Skeletal muscle satellite cell (primary cell): Measurements from ENCODE around the gene TM9SF2.

Experiments
- H3K27me3 ChIP-seq: 2 replicates; pipeline ENCODE4 v1.7.0; 2013; ENCODE audit warnings: low read length; ENCODE audit not compliant: control insufficient read depth, insufficient read depth
- H3K36me3 ChIP-seq: 2 replicates; pipeline ENCODE4 v1.7.0; 2013; ENCODE audit warnings: mild to moderate bottlenecking, control low read depth, low read length; ENCODE audit not compliant: insufficient read depth
- H3K4me1 ChIP-seq: 2 replicates; pipeline ENCODE4 v1.7.0; 2013; ENCODE audit warnings: low read length; ENCODE audit not compliant: control insufficient read depth, insufficient read depth
- H3K4me2 ChIP-seq: 2 replicates; pipeline ENCODE4 v1.7.0; 2013; ENCODE audit warnings: mild to moderate bottlenecking, low read length
- H3K4me3 ChIP-seq: 2 replicates; pipeline ENCODE4 v1.7.0; 2013; ENCODE audit warnings: low read length
- H3K9ac ChIP-seq: 2 replicates; pipeline ENCODE4 v1.7.0; 2013; ENCODE audit warnings: mild to moderate bottlenecking, low read depth, low read length, moderate library complexity
- H3K9me3 ChIP-seq: replicated peaks from 2 replicates; pipeline ENCODE4 v1.7.0; 2013; ENCODE audit warnings: mild to moderate bottlenecking, control low read depth, low read length

Gene TM9SF2

GRCh38 chr13:99545361-99545760 lies 44.1 kb downstream of the TM9SF2 start:
- Histone ChIP-seq H3K36me3 (peaks cover 73% of the 10 kb centered on the region), H3K9ac (no peak overlapping the region), H3K9me3 (no peaks in the 10 kb centered on the region), H3K27me3 (no peaks in the 10 kb centered on the region), H3K4me1 (no peaks in the 10 kb centered on the region), H3K4me2 (no peak overlapping the region), H3K4me3 (no peak overlapping the region)

DNA sequence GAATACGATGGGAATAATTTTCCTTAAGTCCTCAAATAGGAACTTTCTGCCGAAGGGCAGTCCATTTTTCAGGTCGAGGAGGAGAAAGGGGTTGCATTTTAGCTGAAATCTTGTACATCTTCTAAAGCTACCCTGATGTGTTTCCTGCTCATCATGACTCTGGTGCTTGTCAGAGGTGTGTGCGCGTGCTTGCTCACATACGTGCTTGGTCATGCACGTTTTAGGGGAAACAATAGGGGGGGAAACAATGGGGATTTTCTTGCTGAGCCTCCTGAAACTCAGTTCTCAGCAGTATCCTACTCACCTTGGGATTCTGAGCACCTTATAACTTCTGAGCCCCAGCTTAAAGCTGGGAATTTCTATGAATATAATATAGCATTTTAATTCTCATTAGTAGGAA lies 44.7 kb downstream of the TM9SF2 start:
- H3K9ac ChIP-seq: no peak overlapping the region
- H3K4me1 ChIP-seq: no peaks in the 10 kb centered on the region
- H3K4me2 ChIP-seq: no peak overlapping the region
- no peaks in the 10 kb centered on the region for H3K27me3 ChIP-seq
- H3K4me3 ChIP-seq: no peak overlapping the region
- H3K9me3 ChIP-seq: no peaks in the 10 kb centered on the region
- H3K36me3 ChIP-seq: peaks cover 73% of the 10 kb centered on the region

DNA sequence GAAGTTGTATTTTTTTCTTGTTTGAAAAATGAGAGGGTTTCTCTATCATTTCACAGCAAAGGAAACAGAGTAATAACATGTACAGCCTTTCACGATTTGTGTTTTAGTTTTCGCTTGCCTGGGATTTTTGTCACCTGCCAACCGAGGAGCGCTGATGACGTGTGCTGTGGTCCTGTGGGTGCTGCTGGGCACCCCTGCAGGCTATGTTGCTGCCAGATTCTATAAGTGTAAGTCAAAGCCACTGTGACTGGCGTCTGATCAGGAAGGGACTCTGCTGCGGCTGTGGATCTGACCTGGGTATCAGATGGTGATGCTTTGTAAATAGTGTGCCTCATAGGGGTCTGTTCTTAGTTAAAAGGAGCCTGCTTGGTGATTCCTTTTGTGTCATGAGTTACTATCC lies 45.6 kb downstream of the TM9SF2 start:
- peaks cover 73% of the 10 kb centered on the region for H3K36me3 ChIP-seq
- no peak overlapping the region for H3K4me3 ChIP-seq
- no peak overlapping the region for H3K9ac ChIP-seq
- no peaks in the 10 kb centered on the region for H3K4me1 ChIP-seq
- no peaks in the 10 kb centered on the region for H3K27me3 ChIP-seq
- no peak overlapping the region for H3K4me2 ChIP-seq
- H3K9me3 ChIP-seq: no peaks in the 10 kb centered on the region

DNA sequence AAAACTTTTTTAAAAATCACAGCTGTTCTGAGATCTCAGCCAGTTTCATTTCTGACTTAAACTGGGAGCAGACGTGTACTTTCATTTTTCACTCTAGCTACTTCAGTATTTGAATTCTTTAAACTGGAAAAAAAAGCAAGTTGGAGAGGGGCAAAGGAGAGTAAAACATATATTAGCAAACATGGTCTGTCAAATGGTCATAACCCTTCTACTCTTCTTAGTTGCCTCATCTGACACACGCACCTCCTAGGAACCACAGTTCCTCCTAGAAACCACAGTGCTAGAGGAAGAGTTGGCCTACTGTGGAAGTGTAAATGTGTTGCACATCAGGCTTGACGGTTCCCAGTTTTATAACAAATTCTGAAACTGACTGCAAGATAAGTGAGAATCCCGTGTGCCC lies 47.2 kb downstream of the TM9SF2 start:
- H3K9ac ChIP-seq: no peak overlapping the region
- H3K9me3 ChIP-seq: no peaks in the 10 kb centered on the region
- no peaks in the 10 kb centered on the region for H3K27me3 ChIP-seq
- peaks cover 79% of the 10 kb centered on the region for H3K36me3 ChIP-seq
- no peaks in the 10 kb centered on the region for H3K4me1 ChIP-seq
- H3K4me3 ChIP-seq: no peak overlapping the region
- H3K4me2 ChIP-seq: no peak overlapping the region

GRCh38 chr13:99553033-99553432 lies 51.8 kb downstream of the TM9SF2 start:
- H3K4me3 ChIP-seq: no peak overlapping the region
- no peak overlapping the region for H3K4me2 ChIP-seq
- no peaks in the 10 kb centered on the region for H3K4me1 ChIP-seq
- H3K27me3 ChIP-seq: no peaks in the 10 kb centered on the region
- no peak overlapping the region for H3K9ac ChIP-seq
- peaks cover 75% of the 10 kb centered on the region for H3K36me3 ChIP-seq
- H3K9me3 ChIP-seq: no peaks in the 10 kb centered on the region

- H3K9me3 ChIP-seq: no peaks in the 10 kb centered on the region
- H3K36me3 ChIP-seq: peaks cover 71% of the 10 kb centered on the region
- no peaks in the 10 kb centered on the region for H3K27me3 ChIP-seq
- H3K4me3 ChIP-seq: no peak overlapping the region
- peaks cover 6% of the 10 kb centered on the region for H3K4me1 ChIP-seq
- H3K4me2 ChIP-seq: no peak overlapping the region
- H3K9ac ChIP-seq: no peak overlapping the region
Observed at GRCh38 chr13:99555149-99555548, 53.9 kb downstream of the TM9SF2 start.

DNA sequence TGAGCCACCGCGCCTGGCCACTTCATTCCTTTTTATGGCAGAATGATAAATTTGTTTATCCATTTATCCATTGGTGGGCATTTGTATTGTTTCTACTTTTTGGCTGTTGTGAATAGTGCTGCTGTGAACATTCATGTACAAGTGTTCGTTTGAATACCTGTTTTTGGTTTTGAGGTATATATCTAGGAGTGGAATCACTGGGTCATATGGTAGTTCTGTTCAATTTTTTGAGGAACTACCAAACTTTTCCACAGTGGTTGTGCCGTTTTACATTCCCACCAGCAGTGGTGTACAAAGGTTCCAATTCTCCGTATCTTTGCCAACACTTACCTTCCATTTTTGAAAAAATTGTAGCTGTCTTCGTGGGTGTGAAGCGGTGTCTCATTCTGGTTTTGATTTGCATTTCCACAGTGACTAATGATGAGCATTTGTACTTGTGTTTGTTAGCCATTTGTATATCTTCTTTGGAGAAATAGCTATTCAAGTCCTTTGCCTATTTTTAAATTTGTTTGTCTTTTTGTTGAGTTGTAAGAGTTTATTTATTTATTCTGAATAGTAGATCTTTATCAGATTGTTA lies 55.7 kb downstream of the TM9SF2 start:
- no peak overlapping the region for H3K9ac ChIP-seq
- H3K36me3 ChIP-seq: peaks cover 70% of the 10 kb centered on the region
- H3K9me3 ChIP-seq: no peaks in the 10 kb centered on the region
- no peaks in the 10 kb centered on the region for H3K27me3 ChIP-seq
- no peak overlapping the region for H3K4me3 ChIP-seq
- no peak overlapping the region for H3K4me2 ChIP-seq
- peaks cover 6% of the 10 kb centered on the region for H3K4me1 ChIP-seq

GRCh38 chr13:99558570-99559180 lies 57.4 kb downstream of the TM9SF2 start:
- Histone ChIP-seq H3K9ac (no peak overlapping the region), H3K4me2 (no peak overlapping the region), H3K36me3 (peaks cover 56% of the 10 kb centered on the region), H3K4me3 (no peak overlapping the region), H3K4me1 (peaks cover 6% of the 10 kb centered on the region), H3K9me3 (no peaks in the 10 kb centered on the region), H3K27me3 (no peaks in the 10 kb centered on the region)

- no peak overlapping the region for H3K9ac ChIP-seq
- no peaks in the 10 kb centered on the region for H3K27me3 ChIP-seq
- H3K4me2 ChIP-seq: no peak overlapping the region
- no peaks in the 10 kb centered on the region for H3K9me3 ChIP-seq
- peaks cover 48% of the 10 kb centered on the region for H3K36me3 ChIP-seq
- H3K4me3 ChIP-seq: no peak overlapping the region
- peaks cover 6% of the 10 kb centered on the region for H3K4me1 ChIP-seq
Observed at GRCh38 chr13:99559560-99559959, 58.3 kb downstream of the TM9SF2 start.

DNA sequence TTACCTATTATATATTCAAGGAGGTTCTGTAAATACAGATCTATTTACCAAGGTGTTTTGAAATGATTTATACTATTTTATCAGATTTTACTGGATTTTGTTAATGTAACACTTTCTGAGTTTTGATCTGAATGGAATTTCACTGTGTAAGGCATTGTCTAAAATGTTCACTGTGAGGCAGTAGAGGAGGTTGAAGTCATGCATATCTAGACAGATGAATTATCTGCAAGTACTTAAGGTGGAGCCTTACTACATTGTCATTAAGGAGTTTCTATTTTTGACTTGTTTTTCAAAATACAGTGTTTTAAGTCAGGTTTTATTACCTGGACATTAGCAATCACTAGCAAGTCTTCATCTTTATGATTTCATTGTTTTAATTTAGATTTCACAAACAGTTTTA lies 62.1 kb downstream of the TM9SF2 start:
- H3K9me3 ChIP-seq: no peaks in the 10 kb centered on the region
- no peak overlapping the region for H3K4me2 ChIP-seq
- H3K9ac ChIP-seq: no peak overlapping the region
- no peaks in the 10 kb centered on the region for H3K27me3 ChIP-seq
- H3K4me1 ChIP-seq: peaks cover 6% of the 10 kb centered on the region
- peaks cover 30% of the 10 kb centered on the region for H3K36me3 ChIP-seq
- H3K4me3 ChIP-seq: no peak overlapping the region

DNA sequence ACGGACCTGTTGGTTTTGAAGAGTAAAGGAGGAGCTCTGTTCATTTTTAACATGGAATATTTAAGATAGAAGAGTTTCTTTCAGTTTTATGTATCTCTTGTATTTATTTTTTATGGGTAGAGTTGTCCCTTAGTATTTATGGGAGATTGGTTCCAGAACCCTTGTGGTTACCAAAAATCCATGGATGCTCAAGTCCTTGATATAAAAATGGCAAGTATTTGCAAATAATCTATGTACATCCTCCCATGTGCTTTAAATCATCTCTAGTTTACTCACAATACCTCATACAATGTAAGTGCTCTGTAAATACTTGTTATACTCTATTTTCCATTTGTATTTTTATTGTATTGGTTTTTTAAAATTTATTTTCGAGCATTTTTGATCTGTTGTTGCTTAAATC lies 63.1 kb downstream of the TM9SF2 start:
- H3K9me3 ChIP-seq: no peaks in the 10 kb centered on the region
- no peak overlapping the region for H3K9ac ChIP-seq
- no peak overlapping the region for H3K4me3 ChIP-seq
- peaks cover 30% of the 10 kb centered on the region for H3K36me3 ChIP-seq
- no peaks in the 10 kb centered on the region for H3K4me1 ChIP-seq
- no peak overlapping the region for H3K4me2 ChIP-seq
- no peaks in the 10 kb centered on the region for H3K27me3 ChIP-seq

DNA sequence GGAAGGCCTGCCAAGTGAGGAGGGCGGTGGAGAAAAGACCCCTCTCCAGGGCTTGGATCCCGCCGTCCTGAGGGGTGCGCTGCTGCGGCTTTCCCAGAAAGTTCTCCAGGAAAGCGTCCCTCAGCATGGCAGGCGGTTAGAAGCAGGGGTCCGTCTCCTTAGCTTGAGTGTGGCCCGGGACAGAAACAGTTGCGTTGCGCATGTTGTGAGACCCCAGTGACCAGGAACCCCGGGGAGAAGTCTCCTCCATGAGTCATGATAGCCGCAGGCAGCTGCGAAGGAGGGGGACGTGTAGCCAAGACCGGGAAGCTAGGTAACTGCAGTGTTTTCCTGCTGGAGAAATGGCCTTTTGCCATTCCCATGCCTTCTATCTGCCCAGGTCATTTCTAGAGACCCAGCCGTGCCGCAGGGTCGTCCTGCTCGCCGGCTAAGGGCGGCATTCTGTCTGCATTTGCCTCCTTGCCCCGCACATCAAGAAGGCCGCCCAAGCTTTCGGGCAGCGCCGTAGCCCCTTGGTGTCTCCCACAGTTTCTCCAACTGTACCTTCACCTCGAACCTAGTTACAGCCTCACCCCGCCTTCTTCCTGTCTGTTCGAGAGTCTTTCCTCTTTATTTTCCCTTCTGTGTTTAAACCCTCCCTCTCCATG lies 64.3 kb downstream of the TM9SF2 start:
- Histone ChIP-seq H3K9ac (no peak overlapping the region), H3K9me3 (no peaks in the 10 kb centered on the region), H3K4me2 (no peak overlapping the region), H3K4me1 (no peaks in the 10 kb centered on the region), H3K4me3 (no peak overlapping the region), H3K36me3 (peaks cover 20% of the 10 kb centered on the region), H3K27me3 (no peaks in the 10 kb centered on the region)
